ENCODE measurements around the gene ROPN1B.

Gene ROPN1B

DNA sequence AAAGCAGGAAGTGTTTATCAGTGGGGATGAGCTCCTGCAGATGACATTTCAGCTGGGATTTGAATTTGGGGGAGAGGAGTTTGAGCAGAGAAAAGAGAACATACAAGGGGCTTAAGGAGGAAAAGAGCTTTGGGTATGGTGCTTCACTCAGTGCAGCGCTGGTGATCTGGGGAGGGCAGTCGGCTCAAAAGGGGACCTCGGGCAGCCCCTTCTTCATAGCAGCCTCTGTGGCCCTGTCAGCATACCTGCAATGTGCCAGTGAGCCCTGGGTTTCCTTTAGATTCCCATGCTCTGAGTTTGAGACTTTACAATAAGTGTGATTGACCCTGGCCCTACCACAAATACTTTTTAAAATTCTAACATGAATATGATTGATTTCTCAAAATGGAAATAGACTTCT lies 40.2 kb downstream of the ROPN1B start:
- H3K9me2 ChIP-seq (ENCODE audit: low read depth, low read length), result no peaks in the 10 kb centered on the region
- no peaks in the 10 kb centered on the region for H3K79me2 ChIP-seq (ENCODE audit: insufficient read depth, low read length)

DNA sequence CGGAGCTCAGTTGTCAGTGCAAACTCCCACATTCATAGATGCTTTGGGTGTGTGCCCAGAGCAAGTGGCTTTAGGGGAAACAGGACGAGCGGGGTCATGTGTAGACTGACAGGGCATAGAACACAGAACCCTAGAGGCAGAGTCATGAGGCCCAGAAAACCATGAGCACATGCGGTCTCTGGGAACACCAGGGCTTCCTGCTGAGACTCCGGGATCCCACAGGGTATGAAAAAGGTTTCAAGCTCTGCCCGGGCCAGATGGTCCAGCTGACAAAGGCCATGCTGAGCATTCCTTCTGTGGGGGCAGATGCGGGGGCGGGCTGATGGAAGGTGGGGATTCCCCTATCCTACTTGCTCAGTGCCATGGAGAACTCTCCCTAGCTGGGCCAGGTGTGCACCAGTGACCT lies 44.8 kb downstream of the ROPN1B start:
- H2AFZ ChIP-seq (ENCODE audit: low read length), result no peak overlapping the region
- no peaks in the 10 kb centered on the region; the same call in 1 of the 2 replicates for H3K36me3 ChIP-seq (ENCODE audit: insufficient read depth, low read length)

More for the DNA sequence above, 40.2 kb downstream of the ROPN1B start:
- Histone ChIP-seq H3K27ac (ENCODE audit: low read depth, low read length, poor library complexity, severe bottlenecking) (no peak overlapping the region), H4K20me1 (ENCODE audit: insufficient read depth, low read length) (no peaks in the 10 kb centered on the region), H3K4me2 (ENCODE audit: low read length) (no peak overlapping the region), H2AFZ (ENCODE audit: low read length) (no peak overlapping the region), H3K4me3 (ENCODE audit: low read depth, low read length, poor library complexity, severe bottlenecking) (no peak overlapping the region), H3K4me1 (ENCODE audit: insufficient read depth, low read length, severe bottlenecking) (no peaks in the 10 kb centered on the region), H3K36me3 (ENCODE audit: insufficient read depth, low read length) (no peaks in the 10 kb centered on the region; the same call in 1 of the 2 replicates), H3K9ac (ENCODE audit: low read length) (no peak overlapping the region), H3F3A (ENCODE audit: insufficient read depth, low read length) (no peaks in the 10 kb centered on the region), H3K27me3 (ENCODE audit: insufficient read depth, low read length) (no peaks in the 10 kb centered on the region), H3K9me3 (ENCODE audit: low read length) (no peaks in the 10 kb centered on the region)
- no peak for TF ChIP-seq EZH2 (IDR thresholded peaks at IDR 0.05; ENCODE audit: borderline replicate concordance, low read length)
- TF ChIP-seq, protein P1, sequence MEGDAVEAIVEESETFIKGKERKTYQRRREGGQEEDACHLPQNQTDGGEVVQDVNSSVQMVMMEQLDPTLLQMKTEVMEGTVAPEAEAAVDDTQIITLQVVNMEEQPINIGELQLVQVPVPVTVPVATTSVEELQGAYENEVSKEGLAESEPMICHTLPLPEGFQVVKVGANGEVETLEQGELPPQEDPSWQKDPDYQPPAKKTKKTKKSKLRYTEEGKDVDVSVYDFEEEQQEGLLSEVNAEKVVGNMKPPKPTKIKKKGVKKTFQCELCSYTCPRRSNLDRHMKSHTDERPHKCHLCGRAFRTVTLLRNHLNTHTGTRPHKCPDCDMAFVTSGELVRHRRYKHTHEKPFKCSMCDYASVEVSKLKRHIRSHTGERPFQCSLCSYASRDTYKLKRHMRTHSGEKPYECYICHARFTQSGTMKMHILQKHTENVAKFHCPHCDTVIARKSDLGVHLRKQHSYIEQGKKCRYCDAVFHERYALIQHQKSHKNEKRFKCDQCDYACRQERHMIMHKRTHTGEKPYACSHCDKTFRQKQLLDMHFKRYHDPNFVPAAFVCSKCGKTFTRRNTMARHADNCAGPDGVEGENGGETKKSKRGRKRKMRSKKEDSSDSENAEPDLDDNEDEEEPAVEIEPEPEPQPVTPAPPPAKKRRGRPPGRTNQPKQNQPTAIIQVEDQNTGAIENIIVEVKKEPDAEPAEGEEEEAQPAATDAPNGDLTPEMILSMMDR (IDR thresholded peaks at IDR 0.05; ENCODE audit: low read length), result no peak

DNA sequence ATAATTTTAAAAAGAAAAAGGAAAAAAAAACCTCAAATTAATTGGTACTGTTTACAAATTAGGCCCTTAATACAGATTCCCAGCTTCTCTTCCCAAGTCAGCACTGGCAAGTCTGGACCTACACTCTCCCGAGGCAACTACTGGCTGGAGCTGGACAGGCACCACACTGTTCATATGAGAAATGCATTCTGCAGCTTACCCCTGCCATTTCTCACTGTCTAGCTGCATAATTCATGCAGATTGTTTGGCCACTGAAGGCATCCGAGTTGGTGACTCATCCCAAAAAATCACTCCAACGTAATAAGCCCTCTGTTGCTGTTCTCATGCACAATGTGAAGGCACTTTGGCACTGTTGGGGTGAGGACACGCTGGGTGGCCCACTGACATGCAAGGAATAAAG lies 45.3 kb downstream of the ROPN1B start:
- Histone ChIP-seq H3K4me1 (ENCODE audit: insufficient read depth, low read length, severe bottlenecking) (no peaks in the 10 kb centered on the region), H2AFZ (ENCODE audit: low read length) (no peak overlapping the region), H3K27ac (ENCODE audit: low read depth, low read length, poor library complexity, severe bottlenecking) (no peak overlapping the region), H3K4me2 (ENCODE audit: low read length) (no peak overlapping the region), H3K27me3 (ENCODE audit: insufficient read depth, low read length) (no peaks in the 10 kb centered on the region), H3F3A (ENCODE audit: insufficient read depth, low read length) (no peaks in the 10 kb centered on the region), H4K20me1 (ENCODE audit: insufficient read depth, low read length) (no peaks in the 10 kb centered on the region), H3K36me3 (ENCODE audit: insufficient read depth, low read length) (no peaks in the 10 kb centered on the region; the same call in 1 of the 2 replicates), H3K79me2 (ENCODE audit: insufficient read depth, low read length) (no peaks in the 10 kb centered on the region), H3K9me3 (ENCODE audit: low read length) (no peaks in the 10 kb centered on the region), H3K9me2 (ENCODE audit: low read depth, low read length) (no peaks in the 10 kb centered on the region), H3K9ac (ENCODE audit: low read length) (no peak overlapping the region), H3K4me3 (ENCODE audit: low read depth, low read length, poor library complexity, severe bottlenecking) (no peak overlapping the region)
- TF ChIP-seq EZH2 (IDR thresholded peaks at IDR 0.05; ENCODE audit: borderline replicate concordance, low read length), result no peak
- TF ChIP-seq, protein P1 (IDR thresholded peaks at IDR 0.05; ENCODE audit: low read length), result no peak

More for the DNA sequence above, 44.8 kb downstream of the ROPN1B start:
- H3K79me2 ChIP-seq (ENCODE audit: insufficient read depth, low read length), result no peaks in the 10 kb centered on the region
- H3K4me1 ChIP-seq (ENCODE audit: insufficient read depth, low read length, severe bottlenecking), result no peaks in the 10 kb centered on the region
- H3K9ac ChIP-seq (ENCODE audit: low read length), result no peak overlapping the region
- no peaks in the 10 kb centered on the region for H4K20me1 ChIP-seq (ENCODE audit: insufficient read depth, low read length)
- H3K4me3 ChIP-seq (ENCODE audit: low read depth, low read length, poor library complexity, severe bottlenecking), result no peak overlapping the region
- H3K27me3 ChIP-seq (ENCODE audit: insufficient read depth, low read length), result no peaks in the 10 kb centered on the region
- H3K9me2 ChIP-seq (ENCODE audit: low read depth, low read length), result no peaks in the 10 kb centered on the region
- no peaks in the 10 kb centered on the region for H3K9me3 ChIP-seq (ENCODE audit: low read length)
- TF ChIP-seq EZH2 (IDR thresholded peaks at IDR 0.05; ENCODE audit: borderline replicate concordance, low read length), result no peak
- TF ChIP-seq, protein P1 (IDR thresholded peaks at IDR 0.05; ENCODE audit: low read length), result no peak
- H3F3A ChIP-seq (ENCODE audit: insufficient read depth, low read length), result no peaks in the 10 kb centered on the region
- H3K27ac ChIP-seq (ENCODE audit: low read depth, low read length, poor library complexity, severe bottlenecking), result no peak overlapping the region
- no peak overlapping the region for H3K4me2 ChIP-seq (ENCODE audit: low read length)

All from OCI-LY1 (cell line).